ENCODE data around the gene PPFIA4. TPM values are rescaled to one million over a fixed set of nuclear protein-coding genes. Genes with fewer than 3 reads are reported as not detected.

The PPFIA4 gene
- total RNA-seq, 1 experiment from 2014 or later = 3.0 TPM

DNA sequence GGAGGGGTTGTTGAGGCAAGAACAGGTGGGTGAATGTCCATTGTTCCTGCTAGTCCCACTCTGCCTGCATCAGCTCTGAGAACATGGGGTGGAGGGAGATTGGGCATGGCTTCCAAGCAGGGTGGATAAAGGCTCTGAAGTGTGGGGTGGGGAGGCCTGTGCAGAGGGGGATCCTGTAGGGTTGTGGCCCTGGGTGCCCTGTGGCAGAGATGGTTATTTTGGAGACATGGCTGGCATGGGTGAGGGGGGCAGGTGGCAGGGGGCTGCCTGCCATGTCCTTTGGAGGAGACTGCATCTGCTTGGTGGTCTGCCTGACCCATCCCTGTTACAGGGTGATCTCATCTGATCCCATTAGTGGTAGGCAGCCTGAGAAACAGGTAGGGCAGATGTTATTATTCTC lies 48.3 kb downstream of the PPFIA4 start:
- CTCF ChIA-PET = no interaction called here

GRCh38 chr1:203075236-203076030 lies 49.1 kb downstream of the PPFIA4 start:
- no peak for TF ChIP-seq EZH2 (IDR thresholded peaks at IDR 0.05; ENCODE audit: borderline replicate concordance, low read depth, low read length, poor library complexity, severe bottlenecking)
- TF ChIP-seq, protein P1, sequence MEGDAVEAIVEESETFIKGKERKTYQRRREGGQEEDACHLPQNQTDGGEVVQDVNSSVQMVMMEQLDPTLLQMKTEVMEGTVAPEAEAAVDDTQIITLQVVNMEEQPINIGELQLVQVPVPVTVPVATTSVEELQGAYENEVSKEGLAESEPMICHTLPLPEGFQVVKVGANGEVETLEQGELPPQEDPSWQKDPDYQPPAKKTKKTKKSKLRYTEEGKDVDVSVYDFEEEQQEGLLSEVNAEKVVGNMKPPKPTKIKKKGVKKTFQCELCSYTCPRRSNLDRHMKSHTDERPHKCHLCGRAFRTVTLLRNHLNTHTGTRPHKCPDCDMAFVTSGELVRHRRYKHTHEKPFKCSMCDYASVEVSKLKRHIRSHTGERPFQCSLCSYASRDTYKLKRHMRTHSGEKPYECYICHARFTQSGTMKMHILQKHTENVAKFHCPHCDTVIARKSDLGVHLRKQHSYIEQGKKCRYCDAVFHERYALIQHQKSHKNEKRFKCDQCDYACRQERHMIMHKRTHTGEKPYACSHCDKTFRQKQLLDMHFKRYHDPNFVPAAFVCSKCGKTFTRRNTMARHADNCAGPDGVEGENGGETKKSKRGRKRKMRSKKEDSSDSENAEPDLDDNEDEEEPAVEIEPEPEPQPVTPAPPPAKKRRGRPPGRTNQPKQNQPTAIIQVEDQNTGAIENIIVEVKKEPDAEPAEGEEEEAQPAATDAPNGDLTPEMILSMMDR (conservative IDR thresholded peaks at IDR 0.05; ENCODE audit: low read depth, low read length) = no peak
- Histone ChIP-seq H3K27ac (ENCODE audit: low read depth, low read length, poor library complexity, severe bottlenecking) (no peak overlapping the region), H3K4me3 (ENCODE audit: low read depth, low read length, poor library complexity, severe bottlenecking) (no peak overlapping the region), H3K9me3 (ENCODE audit: low read depth, low read length, poor library complexity, severe bottlenecking) (no peaks in the 10 kb centered on the region), H3K4me1 (ENCODE audit: insufficient read depth, low read length, poor library complexity, severe bottlenecking) (no peaks in the 10 kb centered on the region), H3K27me3 (replicated peaks; ENCODE audit: insufficient read depth, low read depth, low read length, poor library complexity) (no peaks in the 10 kb centered on the region), H3K36me3 (ENCODE audit: insufficient read depth, low read length, poor library complexity, severe bottlenecking) (no peaks in the 10 kb centered on the region)
- ChIA-PET CTCF (no interaction called here), POLR2A (ENCODE audit: low non-redundant PET) (no interaction called here)
- intact Hi-C loops (cut with micrococcal nuclease; ENCODE audit: unreplicated experiment) = no loop called here
- no peak for DNase-seq (ENCODE audit: low spot score)
- BruUV-seq (replicated peaks) = no TSS peak

More for the DNA sequence above, 48.3 kb downstream of the PPFIA4 start:
- intact Hi-C loops (cut with micrococcal nuclease; ENCODE audit: unreplicated experiment) = no loop called here
- Histone ChIP-seq H3K4me3 (ENCODE audit: low read depth, low read length, poor library complexity, severe bottlenecking) (no peak overlapping the region), H3K9me3 (ENCODE audit: low read depth, low read length, poor library complexity, severe bottlenecking) (no peaks in the 10 kb centered on the region), H3K27me3 (replicated peaks; ENCODE audit: insufficient read depth, low read depth, low read length, poor library complexity) (no peaks in the 10 kb centered on the region), H3K27ac (ENCODE audit: low read depth, low read length, poor library complexity, severe bottlenecking) (no peak overlapping the region), H3K4me1 (ENCODE audit: insufficient read depth, low read length, poor library complexity, severe bottlenecking) (no peaks in the 10 kb centered on the region), H3K36me3 (ENCODE audit: insufficient read depth, low read length, poor library complexity, severe bottlenecking) (no peaks in the 10 kb centered on the region)
- POLR2A ChIA-PET (ENCODE audit: low non-redundant PET) = no interaction called here
- TF ChIP-seq, protein P1 (conservative IDR thresholded peaks at IDR 0.05; ENCODE audit: low read depth, low read length) = no peak
- TF ChIP-seq EZH2 (IDR thresholded peaks at IDR 0.05; ENCODE audit: borderline replicate concordance, low read depth, low read length, poor library complexity, severe bottlenecking) = no peak
- BruUV-seq (replicated peaks) = no TSS peak
- no peak for DNase-seq (ENCODE audit: low spot score)

- BruUV-seq (replicated peaks) = no TSS peak
- intact Hi-C loops (cut with micrococcal nuclease; ENCODE audit: unreplicated experiment) = no loop called here
- no peak for TF ChIP-seq EZH2 (IDR thresholded peaks at IDR 0.05; ENCODE audit: borderline replicate concordance, low read depth, low read length, poor library complexity, severe bottlenecking)
- TF ChIP-seq, protein P1 (conservative IDR thresholded peaks at IDR 0.05; ENCODE audit: low read depth, low read length) = no peak
- H3K27ac ChIP-seq (ENCODE audit: low read depth, low read length, poor library complexity, severe bottlenecking) = no peak overlapping the region
- no peak overlapping the region for H3K4me3 ChIP-seq (ENCODE audit: low read depth, low read length, poor library complexity, severe bottlenecking)
- H3K4me1 ChIP-seq (ENCODE audit: insufficient read depth, low read length, poor library complexity, severe bottlenecking) = no peaks in the 10 kb centered on the region
- POLR2A ChIA-PET (ENCODE audit: low non-redundant PET) = no interaction called here
- H3K9me3 ChIP-seq (ENCODE audit: low read depth, low read length, poor library complexity, severe bottlenecking) = no peaks in the 10 kb centered on the region
- CTCF ChIA-PET = no interaction called here
- peaks cover 4% of the 10 kb centered on the region for H3K27me3 ChIP-seq (replicated peaks; ENCODE audit: insufficient read depth, low read depth, low read length, poor library complexity)
- no peak for DNase-seq (ENCODE audit: low spot score)
- H3K36me3 ChIP-seq (ENCODE audit: insufficient read depth, low read length, poor library complexity, severe bottlenecking) = no peaks in the 10 kb centered on the region
Measured at GRCh38 chr1:203076031-203076511, 49.8 kb downstream of the PPFIA4 start.

Data from A673 (cell line).